PC-9 (cell line): ENCODE measurements around the gene LRRC27. TPM values are rescaled to one million over a fixed set of nuclear protein-coding genes. Genes with fewer than 3 reads are reported as not detected.

Experiments used
- Bru-seq: library from RNA; stranded (reverse); fragments of 400-500 nt; gene quantifications from one replicate; lab custom pipeline; 2021; lab: Mats Ljungman, UMichigan
- BruChase-seq, 2 experiments: library from RNA; stranded (reverse); fragments of 400-500 nt; gene quantifications; one replicate each; lab custom pipeline; 2021; lab: Mats Ljungman, UMichigan
- BruUV-seq: library from RNA; stranded (reverse); fragments of 400-500 nt; replicated peaks from 2 replicates; lab custom pipeline; 2021; lab: Mats Ljungman, UMichigan
- CTCF ChIA-PET: fragments of 300-600 bp; sonication (Branson Sonifier 250); formaldehyde crosslinking; loops from one replicate; lab custom pipeline; 2022; ENCODE audit warnings: antibody characterized with exemption; lab: Charles Lee
- POLR2A ChIA-PET: fragments of 300-600 bp; sonication (Branson Sonifier 250); formaldehyde crosslinking; loops from one replicate; lab custom pipeline; 2022; ENCODE audit warnings: antibody characterized with exemption; ENCODE audit not compliant: unreplicated experiment; lab: Charles Lee
- DNase-seq, 2 experiments: peaks; one replicate each; pipeline versions ENCODE4 v3.0.0 to v3.0.0-alpha.2; 2015 to 2022; ENCODE audit warnings: mixed read lengths in 1 of 2
- H2AFZ ChIP-seq: fragments of 200-600 bp; sonication (generic); 2 replicates; pipeline ENCODE4 v1.8.1; 2017; ENCODE audit warnings: antibody characterized with exemption
- H3F3A ChIP-seq: fragments of 200-600 bp; sonication (generic); 2 replicates; pipeline ENCODE4 v1.8.1; 2017; ENCODE audit warnings: antibody characterized with exemption, mild to moderate bottlenecking, low read depth; ENCODE audit not compliant: insufficient read depth
- H3K27ac ChIP-seq: fragments of 200-600 bp; sonication (generic); 2 replicates; pipeline ENCODE4 v1.6.1; 2016; ENCODE audit warnings: mixed run types
- H3K27me3 ChIP-seq: fragments of 200-600 bp; sonication (generic); 2 replicates; pipeline ENCODE4 v1.6.1; 2016; ENCODE audit warnings: low read depth, mixed run types; ENCODE audit not compliant: insufficient read depth
- H3K36me3 ChIP-seq: fragments of 200-600 bp; sonication (generic); 2 replicates; pipeline ENCODE4 v1.6.1; 2016; ENCODE audit warnings: low read depth, mixed run types
- H3K4me1 ChIP-seq: fragments of 200-600 bp; sonication (generic); replicated peaks from 2 replicates; pipeline ENCODE4 v1.6.1; 2016; ENCODE audit warnings: mixed run types; ENCODE audit not compliant: insufficient read depth
- H3K4me2 ChIP-seq: fragments of 200-600 bp; sonication (generic); 2 replicates; pipeline ENCODE4 v1.6.1; 2017; ENCODE audit warnings: mixed run types
- H3K4me3 ChIP-seq: fragments of 200-600 bp; sonication (generic); 2 replicates; pipeline ENCODE4 v1.6.1; 2016; ENCODE audit warnings: mixed run types
- H3K79me2 ChIP-seq: fragments of 200-600 bp; sonication (generic); 2 replicates; pipeline ENCODE4 v1.6.1; 2017; ENCODE audit warnings: low read depth, mixed run types
- H3K9me2 ChIP-seq: fragments of 200-600 bp; sonication (generic); 2 replicates; pipeline ENCODE4 v1.8.1; 2017; ENCODE audit warnings: mild to moderate bottlenecking; ENCODE audit not compliant: insufficient read depth
- H3K9me3 ChIP-seq: fragments of 200-600 bp; sonication (generic); 2 replicates; pipeline ENCODE4 v1.8.1; 2016; ENCODE audit warnings: low read depth; ENCODE audit not compliant: insufficient read depth
- H4K20me1 ChIP-seq: fragments of 200-600 bp; sonication (generic); 2 replicates; pipeline ENCODE4 v1.8.1; 2017; ENCODE audit not compliant: insufficient read depth
- CTCF ChIP-seq: fragments of 200-600 bp; sonication (generic); conservative IDR thresholded peaks from 2 replicates; pipeline ENCODE4 v1.6.1; 2017; ENCODE audit warnings: mixed run types, antibody characterized with exemption, mild to moderate bottlenecking, moderate library complexity
- EZH2 ChIP-seq: fragments of 200-600 bp; sonication (generic); IDR thresholded peaks from 2 replicates; pipeline ENCODE4 v1.8.0; 2017; ENCODE audit warnings: antibody characterized with exemption, low read depth
- intact Hi-C: fragments of 100-400 bp; cut with micrococcal nuclease; formaldehyde crosslinking; loops from one replicate; pipeline ENCODE4 v1.10.0; 2022; ENCODE audit not compliant: unreplicated experiment
- long read RNA-seq: library from polyadenylated mRNA; stranded (forward); transcript quantifications from one replicate; pipeline ENCODE4 v2.0.0, GENCODE V29; 2022
- total RNA-seq: library from RNA; stranded (reverse); gene quantifications from 2 replicates; pipeline ENCODE4 v1.2.3, GENCODE V29; 2021

Gene LRRC27
- total RNA-seq (10.0 and 17.5 TPM in 2 replicates), Bru-seq, nascent RNA (percentile 38 among the genes with signal in this experiment), BruChase-seq, experiment 1, labeled RNA remaining after a 2-hour chase (percentile 45 among the genes with signal in this experiment), BruChase-seq, experiment 2, labeled RNA remaining after a 6-hour chase (percentile 34 among the genes with signal in this experiment)
- long read RNA-seq, partial matches to known transcripts: 3 of 11 reads
- long read RNA-seq, other reads (novel, unspliced or antisense): 7 of 11 reads

- intact Hi-C loops: loop anchor here (5.0 kb wide), 1 partner anchor 75 kb away; no protein-coding TSS in a partner anchor
- Histone ChIP-seq H3K36me3 (peaks cover 7% of the 10 kb centered on the region; the same call in 1 of the 2 replicates), H3K27ac (peak within 1 kb of the TSS; percentile 57), H4K20me1 (no peaks in the 10 kb centered on the region; the same call in 1 of the 2 replicates), H3K79me2 (peaks cover 48% of the 10 kb centered on the region), H3K4me2 (peak within 1 kb of the TSS; percentile 97), H2AFZ (peak within 1 kb of the TSS; percentile 90), H3K4me3 (peak within 1 kb of the TSS; percentile 88), H3K9me3 (no peaks in the 10 kb centered on the region), H3F3A (peaks cover 9% of the 10 kb centered on the region; the same call in 1 of the 2 replicates), H3K9me2 (no peaks in the 10 kb centered on the region), H3K27me3 (no peaks in the 10 kb centered on the region), H3K4me1 (peaks cover 8% of the 10 kb centered on the region; the same call in 1 of the 2 replicates)
- no TSS peak for BruUV-seq
- TF ChIP-seq EZH2 (no peak), CTCF (no peak)
- DNase-seq: peak; percentile 85 to 98
- CTCF ChIA-PET: no interaction called here
- POLR2A ChIA-PET: no interaction called here
These were observed at the start of gene LRRC27 for GRCh38 chr10:132331601-132332432. TSS of gene LRRC27 (plus strand) at chr10:132332193. CDS start at chr10:132333525, 1,332 bp downstream.

- H3K27ac ChIP-seq: no peak overlapping the region
- TF ChIP-seq EZH2: no peak
- no peak for TF ChIP-seq CTCF
- no peaks in the 10 kb centered on the region for H3K27me3 ChIP-seq
- intact Hi-C loops: no loop called here
- peaks cover 3% of the 10 kb centered on the region; the same call in 1 of the 2 replicates for H3F3A ChIP-seq
- H3K4me3 ChIP-seq: no peak overlapping the region
- no peak overlapping the region for H2AFZ ChIP-seq
- no peaks in the 10 kb centered on the region for H3K9me3 ChIP-seq
- H3K9me2 ChIP-seq: no peaks in the 10 kb centered on the region
- ChIA-PET POLR2A (no interaction called here), CTCF (no interaction called here)
- no peak for DNase-seq
- no peaks in the 10 kb centered on the region for H3K4me1 ChIP-seq
- H3K36me3 ChIP-seq: no peaks in the 10 kb centered on the region
- no TSS peak for BruUV-seq
- no peaks in the 10 kb centered on the region for H3K79me2 ChIP-seq
- no peaks in the 10 kb centered on the region for H4K20me1 ChIP-seq
- no peak overlapping the region for H3K4me2 ChIP-seq
These were observed 49.1 kb upstream of the LRRC27 start for GRCh38 chr10:132282667-132283603.
